Hematopoietic multipotent progenitor cell treated with erythropoietin and hydrocortisone succinate and interleukin-3 and kit ligand, for 8 days (in vitro differentiated cells): ENCODE measurements around the gene SRSF4.

ENCODE experiments used
- DNase-seq: peaks from one replicate; pipeline ENCODE4 v3.0.0-alpha.2; 2015

The SRSF4 gene

GRCh38 chr1:29200906-29201594 is 19.4 kb upstream of the SRSF4 start:
- no peak for DNase-seq

GRCh38 chr1:29197993-29198392 is 16.3 kb upstream of the SRSF4 start:
- DNase-seq: no peak

- DNase-seq: peak; percentile 73
Observed at GRCh38 chr1:29197590-29197924, 15.9 kb upstream of the SRSF4 start.

- DNase-seq: no peak
Observed at GRCh38 chr1:29196863-29197589, 15.3 kb upstream of the SRSF4 start.

- DNase-seq: no peak
Observed at GRCh38 chr1:29195881-29196291, 14.2 kb upstream of the SRSF4 start.

GRCh38 chr1:29193879-29194455 is 12.3 kb upstream of the SRSF4 start:
- no peak for DNase-seq

GRCh38 chr1:29190718-29191117 is 9.0 kb upstream of the SRSF4 start:
- DNase-seq: no peak

- no peak for DNase-seq
Observed at GRCh38 chr1:29186707-29187106, 5.0 kb upstream of the SRSF4 start.

GRCh38 chr1:29186252-29186651 is 4.6 kb upstream of the SRSF4 start:
- DNase-seq: no peak

- no peak for DNase-seq
Observed at GRCh38 chr1:29183287-29183686, 1.6 kb upstream of the SRSF4 start.

- DNase-seq: peak; percentile 52
Observed at GRCh38 chr1:29180497-29181412, 945 bp downstream of the SRSF4 start.

GRCh38 chr1:29179641-29180184 is 2.0 kb downstream of the SRSF4 start:
- peak; percentile 79 for DNase-seq

- no peak for DNase-seq
Observed at GRCh38 chr1:29177022-29177705, 4.5 kb downstream of the SRSF4 start.

- no peak for DNase-seq
Observed at GRCh38 chr1:29176576-29176975, 5.1 kb downstream of the SRSF4 start.

GRCh38 chr1:29172415-29172939 is 9.2 kb downstream of the SRSF4 start:
- DNase-seq: no peak

- no peak for DNase-seq
Observed at GRCh38 chr1:29171521-29171920, 10.2 kb downstream of the SRSF4 start.

- no peak for DNase-seq
Observed at GRCh38 chr1:29171089-29171488, 10.6 kb downstream of the SRSF4 start.

- no peak for DNase-seq
Observed at GRCh38 chr1:29169976-29170375, 11.7 kb downstream of the SRSF4 start.

- DNase-seq: no peak
Observed at GRCh38 chr1:29167904-29168303, 13.8 kb downstream of the SRSF4 start.

- no peak for DNase-seq
Observed at GRCh38 chr1:29166291-29166878, 15.3 kb downstream of the SRSF4 start.

GRCh38 chr1:29164588-29164987 is 17.1 kb downstream of the SRSF4 start:
- DNase-seq: no peak
